Measurements from ENCODE around the gene SMAD3.

SMAD3 gene

GRCh38 chr15:67087507-67088172, 22.2 kb downstream of the SMAD3 start:
- Histone ChIP-seq H3K4me1 (ENCODE audit: insufficient read depth, low read length) (peaks cover 80% of the 10 kb centered on the region), H3K9ac (ENCODE audit: low read length) (no peak overlapping the region), H3K27ac (ENCODE audit: low read depth, low read length) (no peak overlapping the region), H3K4me3 (ENCODE audit: low read depth in 1 of 2, low read length in 2 of 2) (no peak overlapping the region), H3K9me3 (ENCODE audit: low read length) (no peaks in the 10 kb centered on the region), H3K36me3 (ENCODE audit: insufficient read depth, low read length) (no peaks in the 10 kb centered on the region), H3K27me3 (ENCODE audit: control insufficient read depth in 1 of 2, insufficient read depth in 2 of 2, low read length in 2 of 2) (no peaks in the 10 kb centered on the region)

GRCh38 chr15:67089217-67090193, 24.1 kb downstream of the SMAD3 start:
- Histone ChIP-seq H3K36me3 (ENCODE audit: insufficient read depth, low read length) (peaks cover 11% of the 10 kb centered on the region), H3K9me3 (ENCODE audit: low read length) (no peaks in the 10 kb centered on the region), H3K27ac (ENCODE audit: low read depth, low read length) (no peak overlapping the region), H3K4me1 (ENCODE audit: insufficient read depth, low read length) (peaks cover 73% of the 10 kb centered on the region), H3K4me3 (ENCODE audit: low read depth in 1 of 2, low read length in 2 of 2) (no peak overlapping the region), H3K27me3 (ENCODE audit: control insufficient read depth in 1 of 2, insufficient read depth in 2 of 2, low read length in 2 of 2) (no peaks in the 10 kb centered on the region), H3K9ac (ENCODE audit: low read length) (no peak overlapping the region)

- Histone ChIP-seq H3K9me3 (ENCODE audit: low read length) (no peaks in the 10 kb centered on the region), H3K36me3 (ENCODE audit: insufficient read depth, low read length) (peaks cover 11% of the 10 kb centered on the region), H3K27ac (ENCODE audit: low read depth, low read length) (peak overlapping the region; percentile 64), H3K9ac (ENCODE audit: low read length) (no peak overlapping the region), H3K27me3 (ENCODE audit: control insufficient read depth in 1 of 2, insufficient read depth in 2 of 2, low read length in 2 of 2) (no peaks in the 10 kb centered on the region), H3K4me1 (ENCODE audit: insufficient read depth, low read length) (peaks cover 63% of the 10 kb centered on the region), H3K4me3 (ENCODE audit: low read depth in 1 of 2, low read length in 2 of 2) (peak overlapping the region in 1 of 2 donors; percentile 2)
Measured at GRCh38 chr15:67090297-67091070, 25.1 kb downstream of the SMAD3 start.

GRCh38 chr15:67091071-67091979, 25.9 kb downstream of the SMAD3 start:
- H3K4me3 ChIP-seq (ENCODE audit: low read depth in 1 of 2, low read length in 2 of 2), result peak overlapping the region; percentile 2 to 6
- peak overlapping the region; percentile 64 for H3K27ac ChIP-seq (ENCODE audit: low read depth, low read length)
- peaks cover 11% of the 10 kb centered on the region for H3K36me3 ChIP-seq (ENCODE audit: insufficient read depth, low read length)
- no peaks in the 10 kb centered on the region for H3K27me3 ChIP-seq (ENCODE audit: control insufficient read depth in 1 of 2, insufficient read depth in 2 of 2, low read length in 2 of 2)
- no peaks in the 10 kb centered on the region for H3K9me3 ChIP-seq (ENCODE audit: low read length)
- peaks cover 55% of the 10 kb centered on the region for H3K4me1 ChIP-seq (ENCODE audit: insufficient read depth, low read length)
- no peak overlapping the region for H3K9ac ChIP-seq (ENCODE audit: low read length)

- peak overlapping the region in 1 of 2 donors; percentile 6 for H3K4me3 ChIP-seq (ENCODE audit: low read depth in 1 of 2, low read length in 2 of 2)
- H3K9ac ChIP-seq (ENCODE audit: low read length), result no peak overlapping the region
- no peaks in the 10 kb centered on the region for H3K27me3 ChIP-seq (ENCODE audit: control insufficient read depth in 1 of 2, insufficient read depth in 2 of 2, low read length in 2 of 2)
- H3K27ac ChIP-seq (ENCODE audit: low read depth, low read length), result no peak overlapping the region
- no peaks in the 10 kb centered on the region for H3K9me3 ChIP-seq (ENCODE audit: low read length)
- H3K36me3 ChIP-seq (ENCODE audit: insufficient read depth, low read length), result peaks cover 11% of the 10 kb centered on the region
- peaks cover 49% of the 10 kb centered on the region for H3K4me1 ChIP-seq (ENCODE audit: insufficient read depth, low read length)
Measured at GRCh38 chr15:67091980-67092677, 26.7 kb downstream of the SMAD3 start.

- peaks cover 48% of the 10 kb centered on the region for H3K4me1 ChIP-seq (ENCODE audit: insufficient read depth, low read length)
- no peaks in the 10 kb centered on the region for H3K27me3 ChIP-seq (ENCODE audit: control insufficient read depth in 1 of 2, insufficient read depth in 2 of 2, low read length in 2 of 2)
- no peak overlapping the region for H3K9ac ChIP-seq (ENCODE audit: low read length)
- H3K9me3 ChIP-seq (ENCODE audit: low read length), result no peaks in the 10 kb centered on the region
- peaks cover 11% of the 10 kb centered on the region for H3K36me3 ChIP-seq (ENCODE audit: insufficient read depth, low read length)
- H3K4me3 ChIP-seq (ENCODE audit: low read depth in 1 of 2, low read length in 2 of 2), result no peak overlapping the region
- H3K27ac ChIP-seq (ENCODE audit: low read depth, low read length), result no peak overlapping the region
Measured at GRCh38 chr15:67092752-67093503, 27.5 kb downstream of the SMAD3 start.

- Histone ChIP-seq H3K9me3 (ENCODE audit: low read length) (no peaks in the 10 kb centered on the region), H3K9ac (ENCODE audit: low read length) (no peak overlapping the region), H3K4me3 (ENCODE audit: low read depth in 1 of 2, low read length in 2 of 2) (no peak overlapping the region), H3K27ac (ENCODE audit: low read depth, low read length) (no peak overlapping the region), H3K4me1 (ENCODE audit: insufficient read depth, low read length) (peaks cover 51% of the 10 kb centered on the region), H3K27me3 (ENCODE audit: control insufficient read depth in 1 of 2, insufficient read depth in 2 of 2, low read length in 2 of 2) (no peaks in the 10 kb centered on the region), H3K36me3 (ENCODE audit: insufficient read depth, low read length) (peaks cover 11% of the 10 kb centered on the region)
Measured at GRCh38 chr15:67093504-67093862, 28.1 kb downstream of the SMAD3 start.

- Histone ChIP-seq H3K27ac (ENCODE audit: low read depth, low read length) (no peak overlapping the region), H3K9me3 (ENCODE audit: low read length) (no peaks in the 10 kb centered on the region), H3K4me3 (ENCODE audit: low read depth in 1 of 2, low read length in 2 of 2) (no peak overlapping the region), H3K9ac (ENCODE audit: low read length) (no peak overlapping the region), H3K36me3 (ENCODE audit: insufficient read depth, low read length) (peaks cover 11% of the 10 kb centered on the region), H3K4me1 (ENCODE audit: insufficient read depth, low read length) (peaks cover 51% of the 10 kb centered on the region), H3K27me3 (ENCODE audit: control insufficient read depth in 1 of 2, insufficient read depth in 2 of 2, low read length in 2 of 2) (no peaks in the 10 kb centered on the region)
Measured at GRCh38 chr15:67094001-67094826, 28.8 kb downstream of the SMAD3 start.

GRCh38 chr15:67095912-67096311, 30.5 kb downstream of the SMAD3 start:
- Histone ChIP-seq H3K4me3 (ENCODE audit: low read depth in 1 of 2, low read length in 2 of 2) (no peak overlapping the region), H3K36me3 (ENCODE audit: insufficient read depth, low read length) (peaks cover 11% of the 10 kb centered on the region), H3K27ac (ENCODE audit: low read depth, low read length) (no peak overlapping the region), H3K4me1 (ENCODE audit: insufficient read depth, low read length) (peaks cover 37% of the 10 kb centered on the region), H3K27me3 (ENCODE audit: control insufficient read depth in 1 of 2, insufficient read depth in 2 of 2, low read length in 2 of 2) (no peaks in the 10 kb centered on the region), H3K9me3 (ENCODE audit: low read length) (no peaks in the 10 kb centered on the region), H3K9ac (ENCODE audit: low read length) (no peak overlapping the region)
